ENCODE measurements around the gene ARHGEF37. TPM values are rescaled to one million over a fixed set of nuclear protein-coding genes. Genes with fewer than 3 reads are reported as not detected.

Gene ARHGEF37
- total RNA-seq, 3 donors from 2014 or later = 13.4 to 35.0 (median 24.6) TPM

- intact Hi-C loops (cut with DNase I, micrococcal nuclease) = no loop called here
- Histone ChIP-seq H3K9me3 (no peaks in the 10 kb centered on the region), H3K36me3 (ENCODE audit: low read depth) (no peaks in the 10 kb centered on the region), H3K4me3 (no peak overlapping the region), H3K4me1 (ENCODE audit: low read depth) (peaks cover 3% of the 10 kb centered on the region)
- no peak for TF ChIP-seq CTCF (IDR thresholded peaks at IDR 0.05)
- ATAC-seq = no peak
- DNase-seq = no peak
Measured at GRCh38 chr5:149622466-149622865, 41.2 kb downstream of the ARHGEF37 start.

- Histone ChIP-seq H3K36me3 (ENCODE audit: low read depth) (no peaks in the 10 kb centered on the region), H3K9me3 (no peaks in the 10 kb centered on the region), H3K4me3 (no peak overlapping the region), H3K4me1 (ENCODE audit: low read depth) (peaks cover 2% of the 10 kb centered on the region)
- no peak for ATAC-seq
- intact Hi-C loops (cut with DNase I, micrococcal nuclease) = no loop called here
- DNase-seq = no peak
- TF ChIP-seq CTCF (IDR thresholded peaks at IDR 0.05) = no peak
Measured at GRCh38 chr5:149623473-149623872, 42.2 kb downstream of the ARHGEF37 start.

- DNase-seq (no peak), ATAC-seq (no peak)
- no peak for TF ChIP-seq CTCF (IDR thresholded peaks at IDR 0.05)
- no peaks in the 10 kb centered on the region for H3K36me3 ChIP-seq (ENCODE audit: low read depth)
- intact Hi-C loops (cut with DNase I, micrococcal nuclease) = no loop called here
- peaks cover 4% of the 10 kb centered on the region for H3K4me1 ChIP-seq (ENCODE audit: low read depth)
- no peak overlapping the region for H3K4me3 ChIP-seq
- H3K9me3 ChIP-seq = no peaks in the 10 kb centered on the region
Measured at GRCh38 chr5:149627070-149627469, 45.8 kb downstream of the ARHGEF37 start.

- H3K4me1 ChIP-seq (ENCODE audit: low read depth) = peaks cover 15% of the 10 kb centered on the region
- H3K36me3 ChIP-seq (ENCODE audit: low read depth) = no peaks in the 10 kb centered on the region
- DNase-seq (peak in 1 of 3 donors; percentile 31), ATAC-seq (peak; percentile 53)
- no peak overlapping the region for H3K4me3 ChIP-seq
- no peak for TF ChIP-seq CTCF (IDR thresholded peaks at IDR 0.05)
- intact Hi-C loops (cut with DNase I, micrococcal nuclease) = no loop called here
- no peaks in the 10 kb centered on the region for H3K9me3 ChIP-seq
Measured at GRCh38 chr5:149628221-149628620, 46.9 kb downstream of the ARHGEF37 start.

GRCh38 chr5:149628846-149629388 is 47.6 kb downstream of the ARHGEF37 start:
- TF ChIP-seq CTCF (IDR thresholded peaks at IDR 0.05) = no peak
- ATAC-seq (no peak), DNase-seq (no peak)
- no peaks in the 10 kb centered on the region for H3K36me3 ChIP-seq (ENCODE audit: low read depth)
- H3K4me3 ChIP-seq = no peak overlapping the region
- no peaks in the 10 kb centered on the region for H3K9me3 ChIP-seq
- intact Hi-C loops (cut with DNase I, micrococcal nuclease) = no loop called here
- H3K4me1 ChIP-seq (ENCODE audit: low read depth) = peaks cover 15% of the 10 kb centered on the region

- ATAC-seq (no peak), DNase-seq (no peak)
- no peaks in the 10 kb centered on the region for H3K9me3 ChIP-seq
- H3K4me3 ChIP-seq = no peak overlapping the region
- no peaks in the 10 kb centered on the region for H3K36me3 ChIP-seq (ENCODE audit: low read depth)
- TF ChIP-seq CTCF (IDR thresholded peaks at IDR 0.05) = no peak
- intact Hi-C loops (cut with DNase I, micrococcal nuclease) = no loop called here
- H3K4me1 ChIP-seq (ENCODE audit: low read depth) = peaks cover 15% of the 10 kb centered on the region
Measured at GRCh38 chr5:149629421-149629820, 48.1 kb downstream of the ARHGEF37 start.
